ENCODE data around the gene RAMACL.

DNA sequence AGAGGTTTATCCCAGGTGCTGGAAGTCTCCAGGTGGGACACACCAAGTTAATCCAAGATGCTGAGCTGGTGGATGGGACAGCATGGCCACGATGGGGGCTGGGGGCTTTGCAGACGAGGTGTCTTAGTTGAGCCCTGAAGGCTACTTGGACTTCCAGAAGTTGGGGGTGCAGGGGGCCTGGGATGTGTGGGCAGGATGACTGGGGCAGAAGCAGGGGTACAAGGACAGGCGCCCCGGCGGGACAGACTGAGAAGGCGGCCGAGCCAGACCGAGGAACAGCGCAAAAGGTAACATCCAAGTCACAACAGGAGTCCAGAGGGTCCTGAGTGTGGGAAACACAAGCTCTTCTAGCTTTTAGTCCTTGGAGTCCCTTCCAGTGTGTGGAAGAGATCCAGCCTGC is 23.8 kb downstream of the RAMACL start:
- TF ChIP-seq, protein P1, sequence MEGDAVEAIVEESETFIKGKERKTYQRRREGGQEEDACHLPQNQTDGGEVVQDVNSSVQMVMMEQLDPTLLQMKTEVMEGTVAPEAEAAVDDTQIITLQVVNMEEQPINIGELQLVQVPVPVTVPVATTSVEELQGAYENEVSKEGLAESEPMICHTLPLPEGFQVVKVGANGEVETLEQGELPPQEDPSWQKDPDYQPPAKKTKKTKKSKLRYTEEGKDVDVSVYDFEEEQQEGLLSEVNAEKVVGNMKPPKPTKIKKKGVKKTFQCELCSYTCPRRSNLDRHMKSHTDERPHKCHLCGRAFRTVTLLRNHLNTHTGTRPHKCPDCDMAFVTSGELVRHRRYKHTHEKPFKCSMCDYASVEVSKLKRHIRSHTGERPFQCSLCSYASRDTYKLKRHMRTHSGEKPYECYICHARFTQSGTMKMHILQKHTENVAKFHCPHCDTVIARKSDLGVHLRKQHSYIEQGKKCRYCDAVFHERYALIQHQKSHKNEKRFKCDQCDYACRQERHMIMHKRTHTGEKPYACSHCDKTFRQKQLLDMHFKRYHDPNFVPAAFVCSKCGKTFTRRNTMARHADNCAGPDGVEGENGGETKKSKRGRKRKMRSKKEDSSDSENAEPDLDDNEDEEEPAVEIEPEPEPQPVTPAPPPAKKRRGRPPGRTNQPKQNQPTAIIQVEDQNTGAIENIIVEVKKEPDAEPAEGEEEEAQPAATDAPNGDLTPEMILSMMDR (IDR thresholded peaks at IDR 0.05; ENCODE audit: low read depth, low read length), result no peak
- TF ChIP-seq POLR2A (IDR thresholded peaks at IDR 0.05; ENCODE audit: extremely low read depth, insufficient read length), result no peak
- TF ChIP-seq, protein P2, sequence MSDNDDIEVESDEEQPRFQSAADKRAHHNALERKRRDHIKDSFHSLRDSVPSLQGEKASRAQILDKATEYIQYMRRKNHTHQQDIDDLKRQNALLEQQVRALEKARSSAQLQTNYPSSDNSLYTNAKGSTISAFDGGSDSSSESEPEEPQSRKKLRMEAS (IDR thresholded peaks at IDR 0.05; ENCODE audit: low read depth, low read length), result no peak

All from NB4 (cell line).